Activated naive CD8-positive, alpha-beta T cell treated with anti-CD3 and anti-CD28 coated beads, Interleukin-2, amount 50 U/mL, for 24 hours (primary cell): Measurements from ENCODE around the gene MED1.
"Not testable (repeated sequence)": the region's sequence is repeated elsewhere in the genome, so short reads cannot be mapped to it uniquely, and the experiment has no call there.

ENCODE experiments used
- ATAC-seq: fragments of 150-1000 bp; cut with Tn5 transposase; one replicate; pipeline ENCODE4 v1.10.0; 2021
- DNase-seq: peaks from one replicate; pipeline ENCODE4 v3.0.0; 2021
- H3K27ac Mint-ChIP-seq: one replicate; pipeline ENCODE4 v1.8.0; 2021; ENCODE audit warnings: mild to moderate bottlenecking, mixed read lengths
- H3K27me3 Mint-ChIP-seq: one replicate; pipeline ENCODE4 v1.8.0; 2021; ENCODE audit warnings: mixed read lengths
- H3K36me3 Mint-ChIP-seq: one replicate; pipeline ENCODE4 v1.8.0; 2021; ENCODE audit warnings: low read depth, mixed read lengths
- H3K4me1 Mint-ChIP-seq: one replicate; pipeline ENCODE4 v1.8.0; 2021; ENCODE audit warnings: mixed read lengths
- H3K4me3 Mint-ChIP-seq: one replicate; pipeline ENCODE4 v1.8.0; 2021; ENCODE audit warnings: mild to moderate bottlenecking, moderate library complexity, mixed read lengths
- H3K9me3 Mint-ChIP-seq: one replicate; pipeline ENCODE4 v1.8.0; 2021; ENCODE audit warnings: mixed read lengths

Gene MED1

DNA sequence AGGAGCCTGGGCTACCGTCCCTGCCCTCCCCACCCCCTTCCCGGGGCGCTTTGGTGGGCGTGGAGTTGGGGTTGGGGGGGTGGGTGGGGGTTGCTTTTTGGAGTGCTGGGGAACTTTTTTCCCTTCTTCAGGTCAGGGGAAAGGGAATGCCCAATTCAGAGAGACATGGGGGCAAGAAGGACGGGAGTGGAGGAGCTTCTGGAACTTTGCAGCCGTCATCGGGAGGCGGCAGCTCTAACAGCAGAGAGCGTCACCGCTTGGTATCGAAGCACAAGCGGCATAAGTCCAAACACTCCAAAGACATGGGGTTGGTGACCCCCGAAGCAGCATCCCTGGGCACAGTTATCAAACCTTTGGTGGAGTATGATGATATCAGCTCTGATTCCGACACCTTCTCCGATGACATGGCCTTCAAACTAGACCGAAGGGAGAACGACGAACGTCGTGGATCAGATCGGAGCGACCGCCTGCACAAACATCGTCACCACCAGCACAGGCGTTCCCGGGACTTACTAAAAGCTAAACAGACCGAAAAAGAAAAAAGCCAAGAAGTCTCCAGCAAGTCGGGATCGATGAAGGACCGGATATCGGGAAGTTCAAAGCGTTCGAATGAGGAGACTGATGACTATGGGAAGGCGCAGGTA, 11.0 kb upstream of the MED1 start:
- peak; percentile 6 for ATAC-seq
- DNase-seq = no peak
- H3K36me3 Mint-ChIP-seq = peaks cover 31% of the 10 kb centered on the region
- H3K27ac Mint-ChIP-seq = peak overlapping the region; percentile 98
- peaks cover 37% of the 10 kb centered on the region for H3K4me1 Mint-ChIP-seq
- H3K4me3 Mint-ChIP-seq = peak overlapping the region; percentile 91
- H3K9me3 Mint-ChIP-seq = no peaks in the 10 kb centered on the region
- no peaks in the 10 kb centered on the region for H3K27me3 Mint-ChIP-seq

DNA sequence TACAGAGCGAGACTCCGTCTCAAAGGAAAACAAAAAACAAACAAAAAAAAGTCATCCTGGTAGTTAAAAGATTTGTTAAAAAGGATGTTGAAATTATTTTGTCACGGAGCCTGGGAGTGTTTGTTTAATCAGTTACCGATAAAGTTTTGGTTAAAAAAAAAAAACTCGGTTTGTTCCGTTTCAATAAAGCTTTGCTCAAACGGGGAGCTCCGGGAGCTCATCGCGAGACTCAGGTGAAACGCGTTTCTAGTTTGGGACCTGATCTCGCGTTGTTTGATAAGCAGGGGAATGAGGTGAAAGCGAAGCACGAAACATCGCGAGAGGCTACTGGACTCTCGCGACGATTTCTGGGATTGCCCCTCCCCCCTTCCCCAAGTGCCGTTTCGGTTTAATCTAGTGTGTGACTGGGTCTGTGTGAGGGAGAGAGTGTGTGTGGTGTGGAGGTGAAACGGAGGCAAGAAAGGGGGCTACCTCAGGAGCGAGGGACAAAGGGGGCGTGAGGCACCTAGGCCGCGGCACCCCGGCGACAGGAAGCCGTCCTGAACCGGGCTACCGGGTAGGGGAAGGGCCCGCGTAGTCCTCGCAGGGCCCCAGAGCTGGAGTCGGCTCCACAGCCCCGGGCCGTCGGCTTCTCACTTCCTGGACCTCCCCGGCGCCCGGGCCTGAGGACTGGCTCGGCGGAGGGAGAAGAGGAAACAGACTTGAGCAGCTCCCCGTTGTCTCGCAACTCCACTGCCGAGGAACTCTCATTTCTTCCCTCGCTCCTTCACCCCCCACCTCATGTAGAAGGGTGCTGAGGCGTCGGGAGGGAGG, 10.3 kb upstream of the MED1 start, which contains the start of gene CDK12:
TSS of gene CDK12 (plus strand) at position 374 of the 813 bp plus-strand sequence. CDS start 586 bp downstream, outside the sequence.
- H3K27ac Mint-ChIP-seq = peak within 1 kb of the TSS; percentile 98
- DNase-seq = peak; percentile 92
- peaks cover 32% of the 10 kb centered on the region for H3K4me1 Mint-ChIP-seq
- H3K27me3 Mint-ChIP-seq = no peaks in the 10 kb centered on the region
- no peaks in the 10 kb centered on the region for H3K9me3 Mint-ChIP-seq
- peak; percentile 90 for ATAC-seq
- H3K36me3 Mint-ChIP-seq = peaks cover 28% of the 10 kb centered on the region
- H3K4me3 Mint-ChIP-seq = peak within 1 kb of the TSS; percentile 91

DNA sequence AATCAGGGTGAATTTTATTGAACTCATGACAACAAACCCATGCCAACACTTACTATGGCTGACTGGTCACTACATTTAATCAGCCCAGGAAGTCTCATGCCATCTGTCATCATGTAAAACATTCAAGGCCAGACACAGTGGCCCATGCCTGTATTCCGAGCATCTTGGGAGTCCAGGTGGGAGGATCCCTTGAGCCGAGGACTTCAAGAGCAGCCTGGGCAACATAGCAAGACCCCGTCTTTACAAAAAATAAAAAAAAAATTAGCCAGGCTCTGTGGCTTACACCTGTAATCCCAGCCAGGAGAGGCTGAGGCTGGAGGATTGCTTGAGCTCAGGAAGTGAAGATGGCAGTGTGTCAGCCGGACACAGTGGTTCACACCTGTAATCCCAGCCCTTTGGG, 4.9 kb upstream of the MED1 start:
- H3K9me3 Mint-ChIP-seq = no peaks in the 10 kb centered on the region
- H3K4me3 Mint-ChIP-seq = no peak overlapping the region
- no peak for ATAC-seq

DNA sequence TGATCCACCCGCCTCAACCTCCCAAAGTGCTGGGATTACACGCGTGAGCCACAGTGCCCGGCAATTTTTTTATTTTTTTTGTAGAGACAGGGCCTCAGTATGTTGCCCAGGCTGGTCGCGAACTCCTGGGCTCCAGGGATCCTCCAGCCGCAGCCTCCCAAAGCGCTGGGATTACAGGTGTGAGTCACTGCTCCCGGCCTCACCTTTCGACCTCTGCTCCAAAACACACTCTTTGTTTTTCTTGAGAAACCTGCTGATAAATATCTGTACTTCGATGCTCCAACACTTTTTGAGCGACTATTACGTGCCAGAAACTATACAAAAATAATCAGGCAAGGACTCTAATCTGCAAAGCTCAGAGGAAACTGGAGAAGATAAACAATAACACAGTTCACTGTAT, 1.0 kb downstream of the MED1 start:
- Mint-ChIP-seq H3K36me3 (peaks cover 24% of the 10 kb centered on the region), H3K4me1 (peaks cover 29% of the 10 kb centered on the region), H3K27me3 (no peaks in the 10 kb centered on the region), H3K4me3 (peak overlapping the region; percentile 97), H3K9me3 (no peaks in the 10 kb centered on the region), H3K27ac (peak overlapping the region; percentile 97)
- no peak for ATAC-seq
- DNase-seq = no peak

More for the DNA sequence above, 4.9 kb upstream of the MED1 start:
- DNase-seq = no peak
- peaks cover 15% of the 10 kb centered on the region for H3K4me1 Mint-ChIP-seq
- H3K27me3 Mint-ChIP-seq = no peaks in the 10 kb centered on the region
- no peaks in the 10 kb centered on the region for H3K36me3 Mint-ChIP-seq
- H3K27ac Mint-ChIP-seq = no peak overlapping the region

DNA sequence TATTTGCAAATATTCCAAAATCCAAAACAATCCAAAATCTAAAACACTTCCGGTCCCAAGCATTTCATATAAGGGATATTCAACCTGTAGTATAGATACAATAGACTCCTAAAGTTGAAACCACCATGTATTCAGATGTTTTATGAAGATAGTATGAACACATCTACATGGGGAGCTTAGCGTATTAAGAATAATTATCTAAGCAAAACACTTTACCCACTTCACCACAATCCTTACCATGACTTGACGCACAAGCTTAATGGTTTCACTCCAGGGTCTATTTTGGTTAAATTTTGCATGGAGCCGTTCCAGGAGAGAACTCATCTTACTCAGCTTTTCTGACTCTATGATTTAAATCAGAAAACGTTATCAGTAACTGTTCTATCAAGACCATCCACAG, 3.5 kb downstream of the MED1 start:
- H3K4me1 Mint-ChIP-seq = peaks cover 29% of the 10 kb centered on the region
- peaks cover 38% of the 10 kb centered on the region for H3K36me3 Mint-ChIP-seq
- no peak overlapping the region for H3K4me3 Mint-ChIP-seq
- H3K27me3 Mint-ChIP-seq = no peaks in the 10 kb centered on the region
- ATAC-seq (no peak), DNase-seq (no peak)
- no peaks in the 10 kb centered on the region for H3K9me3 Mint-ChIP-seq
- H3K27ac Mint-ChIP-seq = no peak overlapping the region

DNA sequence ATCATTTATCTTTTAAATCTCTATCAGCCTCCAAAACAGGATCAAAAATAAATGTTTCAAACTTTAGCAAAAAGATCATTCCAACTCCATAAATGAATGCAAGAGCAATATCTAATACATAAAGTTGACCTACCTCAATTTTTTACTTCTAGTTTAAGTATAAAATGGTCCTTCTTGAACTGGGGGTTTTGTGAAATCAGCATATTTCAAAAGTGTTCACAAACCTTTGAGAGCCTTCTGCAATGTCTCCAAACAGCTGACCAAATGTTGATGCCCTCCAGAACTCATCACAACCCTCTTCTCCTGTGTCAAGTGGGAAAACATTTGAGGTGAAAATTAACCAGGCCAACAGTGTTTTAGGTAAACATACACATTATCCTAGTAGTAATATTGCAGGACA, 7.7 kb downstream of the MED1 start:
- no peaks in the 10 kb centered on the region for H3K9me3 Mint-ChIP-seq
- H3K27ac Mint-ChIP-seq = no peak overlapping the region
- H3K36me3 Mint-ChIP-seq = peaks cover 51% of the 10 kb centered on the region
- H3K27me3 Mint-ChIP-seq = no peaks in the 10 kb centered on the region
- H3K4me3 Mint-ChIP-seq = no peak overlapping the region
- ATAC-seq = no peak
- DNase-seq = no peak
- peaks cover 5% of the 10 kb centered on the region for H3K4me1 Mint-ChIP-seq

DNA sequence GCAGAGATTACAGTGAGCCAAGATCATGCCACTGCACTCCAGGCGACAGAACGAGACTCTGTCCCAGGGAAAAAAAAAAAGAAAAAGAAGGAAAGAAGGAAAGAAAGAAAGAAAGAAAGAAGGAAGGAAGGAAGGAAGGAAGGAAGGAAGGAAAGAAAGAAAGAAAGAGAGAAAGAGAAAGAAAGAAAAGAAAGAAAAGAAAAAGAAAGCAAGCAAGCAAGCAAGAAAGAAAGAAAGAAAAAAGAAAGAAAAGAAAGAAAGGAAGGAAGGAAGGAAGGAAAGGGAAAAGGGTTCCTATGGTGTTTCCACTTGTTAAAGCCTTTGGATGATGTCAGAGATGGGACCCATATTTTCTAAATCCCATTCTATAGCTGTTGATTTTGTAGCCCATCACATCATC, 11.2 kb downstream of the MED1 start:
- H3K4me3 Mint-ChIP-seq, DNase-seq, ATAC-seq, H3K4me1 Mint-ChIP-seq, H3K27me3 Mint-ChIP-seq, H3K27ac Mint-ChIP-seq, H3K9me3 Mint-ChIP-seq: not testable (repeated sequence)
- H3K36me3 Mint-ChIP-seq = peaks cover 43% of the 10 kb centered on the region

DNA sequence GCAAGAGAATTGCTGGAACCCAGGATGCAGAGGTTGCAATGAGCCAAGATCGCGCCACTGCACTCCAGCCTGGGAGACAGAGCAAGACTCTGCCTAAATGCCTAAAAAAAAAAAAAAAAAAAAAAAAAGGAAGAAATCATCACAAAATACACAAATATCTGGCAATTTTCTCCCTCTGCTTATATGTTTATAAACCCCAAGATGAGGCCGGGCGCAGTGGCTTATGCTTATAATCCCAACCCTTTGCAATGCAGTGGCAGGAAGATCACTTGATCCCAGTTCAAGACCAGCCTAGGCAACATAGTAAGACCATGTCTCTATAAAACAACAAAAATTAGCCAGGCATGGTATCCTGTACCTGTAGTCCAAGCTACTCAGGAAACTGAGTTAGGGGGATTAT, 21.5 kb downstream of the MED1 start:
- no peak overlapping the region for H3K4me3 Mint-ChIP-seq
- no peaks in the 10 kb centered on the region for H3K27me3 Mint-ChIP-seq
- no peaks in the 10 kb centered on the region for H3K9me3 Mint-ChIP-seq
- ATAC-seq (no peak), DNase-seq (no peak)
- H3K36me3 Mint-ChIP-seq = peaks cover 27% of the 10 kb centered on the region
- H3K4me1 Mint-ChIP-seq = no peaks in the 10 kb centered on the region
- H3K27ac Mint-ChIP-seq = no peak overlapping the region

DNA sequence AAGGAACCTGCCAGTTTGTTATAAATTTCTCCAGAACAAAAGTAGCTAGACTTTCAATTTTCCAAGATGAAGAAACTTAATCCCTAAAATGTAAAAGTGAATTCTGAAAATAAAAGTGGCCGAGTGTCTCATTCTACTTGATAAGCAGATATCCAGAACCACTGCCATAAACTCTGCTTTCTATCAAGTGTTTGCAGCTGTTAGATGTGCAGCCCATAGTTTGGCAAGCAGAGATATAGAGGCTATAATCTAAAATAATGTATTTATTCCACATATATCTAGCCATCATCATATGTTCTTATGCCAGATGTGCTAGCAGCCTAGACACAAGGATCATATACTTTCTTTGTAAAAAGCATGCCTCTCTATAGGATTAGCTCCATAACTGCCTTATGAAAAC, 34.9 kb downstream of the MED1 start:
- Mint-ChIP-seq H3K4me1 (no peaks in the 10 kb centered on the region), H3K27me3 (no peaks in the 10 kb centered on the region), H3K4me3 (no peak overlapping the region), H3K36me3 (peaks cover 38% of the 10 kb centered on the region), H3K9me3 (no peaks in the 10 kb centered on the region), H3K27ac (no peak overlapping the region)
- ATAC-seq = no peak
- no peak for DNase-seq

DNA sequence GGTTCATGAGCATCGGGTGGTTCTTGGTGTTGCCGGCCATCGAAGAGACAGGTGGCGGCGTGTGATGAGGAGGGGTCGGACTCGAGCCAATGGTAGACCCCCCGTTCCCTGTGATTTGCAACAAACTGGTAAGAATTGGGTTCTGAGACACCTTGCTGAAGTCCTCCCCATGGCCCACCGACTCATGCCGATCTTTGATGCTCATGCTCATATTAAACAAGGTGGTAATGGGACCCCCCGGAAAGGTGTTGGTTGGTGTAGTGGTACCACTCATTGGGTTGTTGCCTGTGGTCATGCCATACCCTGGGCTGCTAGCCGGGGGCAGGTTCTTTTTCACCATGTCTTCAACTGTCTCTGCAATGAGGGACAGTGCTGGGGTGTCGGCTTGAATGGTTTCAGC, 40.8 kb downstream of the MED1 start:
- no peaks in the 10 kb centered on the region for H3K27me3 Mint-ChIP-seq
- H3K36me3 Mint-ChIP-seq = peaks cover 51% of the 10 kb centered on the region
- no peak overlapping the region for H3K4me3 Mint-ChIP-seq
- DNase-seq = no peak
- H3K27ac Mint-ChIP-seq = no peak overlapping the region
- H3K4me1 Mint-ChIP-seq = peaks cover 20% of the 10 kb centered on the region
- ATAC-seq = no peak
- H3K9me3 Mint-ChIP-seq = no peaks in the 10 kb centered on the region

DNA sequence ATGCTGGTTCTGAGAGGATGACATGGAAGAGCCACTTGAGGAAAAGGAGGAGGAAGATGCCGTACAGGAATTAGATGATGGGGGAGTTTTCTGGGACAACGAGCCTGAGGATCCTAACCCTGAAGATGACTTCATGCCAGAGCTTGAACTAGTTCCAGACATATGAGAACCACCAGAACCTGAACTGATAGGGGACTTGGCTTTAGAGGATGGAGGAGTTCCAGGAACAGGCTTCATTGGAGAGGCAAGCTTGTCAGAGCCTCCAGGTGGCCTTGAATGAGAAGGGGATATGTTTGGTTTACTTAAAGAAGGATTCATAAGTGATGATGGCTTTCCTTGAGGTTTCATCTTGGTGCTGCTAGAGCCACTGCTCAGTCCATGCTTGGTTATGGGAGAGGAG, 42.7 kb downstream of the MED1 start:
- Mint-ChIP-seq H3K4me3 (no peak overlapping the region), H3K27ac (no peak overlapping the region), H3K4me1 (peaks cover 37% of the 10 kb centered on the region), H3K9me3 (no peaks in the 10 kb centered on the region), H3K36me3 (peaks cover 41% of the 10 kb centered on the region), H3K27me3 (no peaks in the 10 kb centered on the region)
- DNase-seq = no peak
- ATAC-seq = no peak

DNA sequence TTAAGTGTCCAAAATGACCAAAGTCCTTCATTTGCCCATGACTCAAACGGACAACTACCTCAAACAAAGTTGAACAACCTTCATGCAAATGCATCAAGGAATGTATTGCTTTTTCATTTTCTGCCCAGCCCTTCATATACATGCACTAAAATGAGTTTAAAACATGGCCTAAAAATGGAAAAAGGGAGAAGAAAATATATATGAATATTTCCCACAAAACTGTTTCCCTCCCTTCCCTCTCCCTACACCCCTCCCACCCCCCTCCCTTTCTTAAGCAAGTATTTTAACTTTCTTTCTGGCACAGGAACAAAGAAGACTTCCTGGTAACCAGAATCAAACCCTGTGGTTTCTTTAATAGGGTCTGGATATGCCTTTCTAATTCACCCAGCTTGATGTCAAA, 44.1 kb downstream of the MED1 start:
- Mint-ChIP-seq H3K27ac (no peak overlapping the region), H3K4me1 (peaks cover 46% of the 10 kb centered on the region)
- ATAC-seq = no peak

DNA sequence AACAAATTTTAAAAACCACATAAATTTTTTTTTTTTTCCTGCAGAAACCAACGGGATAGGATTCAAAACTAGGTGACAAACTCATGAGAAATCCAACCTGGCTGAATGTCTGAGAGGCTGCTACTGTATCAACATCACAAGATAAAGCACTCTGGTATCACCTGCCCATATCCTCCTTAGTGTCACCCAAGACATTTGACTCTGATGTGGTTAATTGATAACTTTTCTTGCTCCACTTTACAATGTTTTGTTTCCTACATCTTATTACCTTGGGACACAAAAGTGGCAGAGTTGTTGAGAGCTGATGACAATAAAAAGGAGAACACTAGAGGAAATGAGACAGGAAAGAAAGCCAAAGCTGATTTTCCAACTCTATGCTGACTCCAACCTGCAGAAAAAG, 45.6 kb downstream of the MED1 start:
- Mint-ChIP-seq H3K36me3 (peaks cover 32% of the 10 kb centered on the region), H3K9me3 (no peaks in the 10 kb centered on the region), H3K27ac (peak overlapping the region; percentile 93), H3K4me3 (no peak overlapping the region), H3K4me1 (peaks cover 50% of the 10 kb centered on the region), H3K27me3 (no peaks in the 10 kb centered on the region)
- ATAC-seq (no peak), DNase-seq (no peak)

More for the DNA sequence above, 44.1 kb downstream of the MED1 start:
- no peak overlapping the region for H3K4me3 Mint-ChIP-seq
- H3K27me3 Mint-ChIP-seq = no peaks in the 10 kb centered on the region
- no peak for DNase-seq
- peaks cover 39% of the 10 kb centered on the region for H3K36me3 Mint-ChIP-seq
- no peaks in the 10 kb centered on the region for H3K9me3 Mint-ChIP-seq

DNA sequence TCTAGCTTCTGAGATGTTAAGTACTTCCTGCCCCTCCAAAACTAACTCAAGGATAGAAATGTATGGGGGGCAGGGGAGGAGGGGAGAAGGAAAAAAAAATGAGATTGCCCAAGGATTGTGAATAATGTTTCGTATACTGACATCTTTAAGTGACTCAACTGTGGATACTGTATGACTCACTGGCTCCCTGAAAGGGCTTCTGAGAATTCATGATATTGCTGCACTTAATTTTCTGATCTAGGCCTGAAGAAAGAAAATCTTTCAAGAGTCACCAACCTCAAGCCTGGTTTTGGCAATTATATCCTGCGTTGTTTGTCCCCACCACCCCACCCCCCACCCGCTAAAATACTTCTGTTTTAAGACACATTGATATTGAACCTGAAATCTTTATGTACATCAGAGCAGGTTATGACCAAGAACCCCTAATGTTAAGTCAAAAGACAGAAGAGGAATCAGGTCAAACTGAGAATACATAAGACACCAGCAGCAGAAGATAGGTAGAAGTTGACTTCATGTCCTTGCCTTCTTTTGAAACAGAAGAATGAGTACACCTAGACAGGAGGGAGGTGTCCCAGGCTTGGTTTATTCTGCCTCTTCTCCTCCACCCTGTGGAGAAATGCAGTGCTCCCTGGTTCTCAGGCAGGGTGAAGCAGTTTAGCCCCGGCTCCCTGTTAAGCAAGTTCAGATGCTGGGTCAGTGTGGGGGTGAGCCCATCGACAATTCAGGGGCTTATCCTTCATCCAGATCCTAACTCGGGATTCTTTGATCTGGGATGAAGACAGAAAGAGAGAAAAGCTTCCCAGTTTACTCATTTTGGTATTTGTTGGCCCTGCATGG, 46.3 kb downstream of the MED1 start:
- H3K36me3 Mint-ChIP-seq = peaks cover 25% of the 10 kb centered on the region
- H3K27ac Mint-ChIP-seq = peak overlapping the region; percentile 93
- H3K4me1 Mint-ChIP-seq = peaks cover 57% of the 10 kb centered on the region
- H3K9me3 Mint-ChIP-seq = no peaks in the 10 kb centered on the region
- ATAC-seq = peak; percentile 65
- DNase-seq = peak; percentile 4
- peak overlapping the region; percentile 36 for H3K4me3 Mint-ChIP-seq
- no peaks in the 10 kb centered on the region for H3K27me3 Mint-ChIP-seq
